HCT116 (cell line): ENCODE measurements around the gene SLFN12L. TPM values are rescaled to one million over a fixed set of nuclear protein-coding genes. Genes with fewer than 3 reads are reported as not detected.

ENCODE experiments used
- ATAC-seq: fragments of 200-7000 bp; cut with Tn5 transposase; 2 replicates; pipeline ENCODE4 v1.9.1; 2020; ENCODE audit warnings: mild to moderate bottlenecking, moderate library complexity
- BruUV-seq: library from RNA; stranded (reverse); fragments of 400-500 nt; replicated peaks from 2 replicates; lab custom pipeline; 2021; lab: Mats Ljungman, UMichigan
- CTCF ChIA-PET: fragments of 300-600 bp; sonication (Branson Sonifier 250); formaldehyde crosslinking; loops from one replicate; lab custom pipeline; 2021; ENCODE audit warnings: antibody characterized with exemption; lab: Charles Lee
- POLR2A ChIA-PET: fragments of 300-600, 350-600 bp; sonication (Branson Sonifier 250); formaldehyde crosslinking; loops from one replicate; lab custom pipeline; 2021; ENCODE audit warnings: antibody characterized with exemption; lab: Charles Lee
- RAD21 ChIA-PET, 2 experiments: fragments of 300-600 bp; sonication (Branson Sonifier 250); formaldehyde crosslinking; loops; one replicate each; lab custom pipeline; 2023; ENCODE audit warnings: low total read pairs in 2 of 2; ENCODE audit not compliant: uncharacterized antibody in 2 of 2, unreplicated experiment in 2 of 2, low non-redundant PET in 1 of 2; lab: Charles Lee
- DNase-seq: peaks from one replicate; pipeline ENCODE4 v3.0.0-alpha.2; 2010; ENCODE audit warnings: low read depth, low spot score
- H2AFZ ChIP-seq: fragments of 200-600 bp; shearing (Covaris generic), sonication (generic); 2 replicates; pipeline ENCODE4 v1.6.1; 2017; ENCODE audit warnings: low read depth, mixed run types, mixed read lengths, antibody characterized with exemption, low read length; ENCODE audit not compliant: poor library complexity, severe bottlenecking
- H3K27ac ChIP-seq: 2 replicates; pipeline ENCODE4 v1.5.1; 2012; ENCODE audit warnings: low read depth, low read length
- H3K27me3 ChIP-seq: fragments of 200-600 bp; sonication (generic); 2 replicates; pipeline ENCODE4 v1.6.1; 2016; ENCODE audit warnings: mixed run types, low read length, mixed read lengths; ENCODE audit not compliant: insufficient read depth
- H3K36me3 ChIP-seq, 2 experiments: fragments of 200-500 bp in 1 of 2; fragments of 200-600 bp in 1 of 2; sonication (Bioruptor generic) in 1 of 2; sonication (generic) in 1 of 2; 2 replicates each; pipeline versions ENCODE4 v1.5.1 to v1.6.1; 2014 to 2016; ENCODE audit warnings: low read length in 2 of 2, inconsistent platforms in 1 of 2, mixed read lengths in 1 of 2, mixed run types in 1 of 2; ENCODE audit not compliant: insufficient read depth in 2 of 2, control insufficient read depth in 1 of 2
- H3K4me1 ChIP-seq, 2 experiments: fragments of 200-600 bp in 1 of 2; sonication (generic) in 1 of 2; 2 replicates each; pipeline versions ENCODE4 v1.5.1 to v1.6.1; 2012 to 2017; ENCODE audit warnings: low read length in 2 of 2, inconsistent platforms in 1 of 2, mild to moderate bottlenecking in 1 of 2, mixed read lengths in 1 of 2, mixed run types in 1 of 2, moderate library complexity in 1 of 2; ENCODE audit not compliant: insufficient read depth in 2 of 2, control insufficient read depth in 1 of 2
- H3K4me2 ChIP-seq: fragments of 200-600 bp; sonication (generic); 2 replicates; pipeline ENCODE4 v1.6.1; 2017; ENCODE audit warnings: mixed run types, low read length, mixed read lengths
- H3K4me3 ChIP-seq, 2 experiments: fragments of 200-600 bp in 1 of 2; sonication (generic) in 1 of 2; replicated peaks in 1 of 2; 2 replicates each; pipeline ENCODE4 v1.5.1; 2011 to 2016; ENCODE audit warnings: low read length in 2 of 2, control low read depth in 1 of 2, low read depth in 1 of 2, mild to moderate bottlenecking in 1 of 2, mixed read lengths in 1 of 2, mixed run types in 1 of 2
- H3K79me2 ChIP-seq: fragments of 200-600 bp; sonication (generic); 2 replicates; pipeline ENCODE4 v1.6.1; 2017; ENCODE audit warnings: mild to moderate bottlenecking, mixed run types, low read length, moderate library complexity, mixed read lengths; ENCODE audit not compliant: insufficient read depth
- H3K9ac ChIP-seq: fragments of 200-600 bp; sonication (generic); 2 replicates; pipeline ENCODE4 v1.6.1; 2016; ENCODE audit warnings: low read length, mixed read lengths
- H3K9me2 ChIP-seq: fragments of 200-600 bp; sonication (generic), shearing (Covaris generic); 2 replicates; pipeline ENCODE4 v1.6.1; 2017; ENCODE audit warnings: mixed run types, mild to moderate bottlenecking, moderate library complexity; ENCODE audit not compliant: insufficient read depth
- H3K9me3 ChIP-seq, 2 experiments: fragments of 200-500 bp in 1 of 2; fragments of 200-600 bp in 1 of 2; sonication (Bioruptor generic) in 1 of 2; sonication (generic) in 1 of 2; 2 replicates each; pipeline ENCODE4 v1.6.1; 2014 to 2017; ENCODE audit warnings: low read length in 2 of 2, mixed read lengths in 2 of 2, inconsistent platforms in 1 of 2, low read depth in 1 of 2, mild to moderate bottlenecking in 1 of 2, mixed run types in 1 of 2, moderate library complexity in 1 of 2; ENCODE audit not compliant: control insufficient read depth in 1 of 2, insufficient read depth in 1 of 2
- H4K20me1 ChIP-seq: fragments of 200-600 bp; sonication (generic), shearing (Covaris generic); 2 replicates; pipeline ENCODE4 v1.6.1; 2017; ENCODE audit warnings: mixed run types, mild to moderate bottlenecking, moderate library complexity; ENCODE audit not compliant: insufficient read depth
- ATF3 ChIP-seq: IDR thresholded peaks from 2 replicates; pipeline ENCODE4 v1.6.1; 2012
- CTCF ChIP-seq, 3 experiments: fragments of 200-600 bp in 1 of 3; sonication (generic) in 1 of 3; IDR thresholded peaks in 2 of 3; conservative IDR thresholded peaks in 1 of 3; 2 replicates each; pipeline ENCODE4 v1.5.1; 2012 to 2017; ENCODE audit warnings: low read depth in 2 of 3, low read length in 2 of 3, antibody characterized with exemption in 1 of 3, borderline replicate concordance in 1 of 3, control low read depth in 1 of 3, mild to moderate bottlenecking in 1 of 3, mixed read lengths in 1 of 3, mixed run types in 1 of 3, moderate library complexity in 1 of 3; ENCODE audit not compliant: insufficient read depth in 1 of 3
- EZH2 ChIP-seq: fragments of 200-600 bp; sonication (generic); IDR thresholded peaks from 2 replicates; pipeline ENCODE4 v1.6.1; 2017; ENCODE audit warnings: antibody characterized with exemption, mixed run types
- FOSL1 ChIP-seq: IDR thresholded peaks from 2 replicates; pipeline ENCODE4 v1.6.1; 2012; ENCODE audit warnings: low read depth
- JUND ChIP-seq: IDR thresholded peaks from 2 replicates; pipeline ENCODE4 v1.6.1; 2012
- POLR2A ChIP-seq: IDR thresholded peaks from 2 replicates; pipeline ENCODE4 v1.7.0; 2011; ENCODE audit warnings: borderline replicate concordance; ENCODE audit not compliant: insufficient read depth, insufficient read length; ENCODE audit errors: extremely low read depth
- POLR2AphosphoS5 ChIP-seq: IDR thresholded peaks from 2 replicates; pipeline ENCODE4 v1.6.1; 2011; ENCODE audit warnings: mild to moderate bottlenecking, low read depth, low read length, moderate library complexity
- REST ChIP-seq: IDR thresholded peaks from 2 replicates; pipeline ENCODE4 v1.6.1; 2012; ENCODE audit warnings: low read depth
- SIN3A ChIP-seq: IDR thresholded peaks from 2 replicates; pipeline ENCODE4 v1.6.1; 2012; ENCODE audit warnings: low read depth
- SP1 ChIP-seq: IDR thresholded peaks from 2 replicates; pipeline ENCODE4 v1.6.1; 2012; ENCODE audit warnings: low read depth
- ZBTB33 ChIP-seq: IDR thresholded peaks from 2 replicates; pipeline ENCODE4 v1.6.1; 2011; ENCODE audit warnings: mild to moderate bottlenecking, low read length, moderate library complexity; ENCODE audit not compliant: insufficient replicate concordance; ENCODE audit errors: extremely low read depth
- intact Hi-C: fragments of 100-400 bp; cut with micrococcal nuclease; formaldehyde crosslinking; loops from 2 replicates; pipeline ENCODE4 v1.10.0; 2022
- total RNA-seq: library from RNA; stranded (reverse); gene quantifications from one replicate; pipeline ENCODE4 v1.2.1, GENCODE V29; 2021; ENCODE audit not compliant: unreplicated experiment
- TF ChIP-seq, protein P1 (sequence below): IDR thresholded peaks from 2 replicates; pipeline ENCODE4 v1.6.1; 2012

The SLFN12L gene
- total RNA-seq, 1 experiment from 2014 or later = 0.17 TPM

GRCh38 chr17:35577830-35578196 is 40.3 kb upstream of the SLFN12L start:
- DNase-seq (no peak), ATAC-seq (no peak)
- Histone ChIP-seq H3K36me3 (peaks cover 9 to 11% of the 10 kb centered on the region in 2 experiments; a peak in 3 of 4 replicates), H3K9me2 (no peaks in the 10 kb centered on the region), H3K79me2 (0 out of 2 replicates have a peak, but pooled peaks cover 9% of the 10 kb centered on the region), H4K20me1 (no peaks in the 10 kb centered on the region), H3K4me2 (peak overlapping the region; percentile 89), H3K9me3 (no peaks in the 10 kb centered on the region), H3K4me3 (peak overlapping the region; percentile 74 to 94), H3K4me1 (peaks cover 7 to 9% of the 10 kb centered on the region in 2 experiments; a peak in 3 of 4 replicates), H3K27me3 (no peaks in the 10 kb centered on the region), H2AFZ (no peak overlapping the region), H3K27ac (peak overlapping the region; percentile 90), H3K9ac (peak overlapping the region; percentile 85)
- intact Hi-C loops = no loop called here
- ChIA-PET CTCF (interaction anchor here (1.4 to 2.0 kb wide), 2 partner anchors 9 to 186 kb away, joined by 6 read pairs; partner anchors contain the start of gene AP2B1), RAD21 (interaction anchor here in 1 of 2 experiments (1.1 kb wide), 1 partner anchor 186 kb away, joined by 3 read pairs; no protein-coding TSS in a partner anchor), POLR2A (interaction anchor here (1.1 to 2.3 kb wide), 4 partner anchors 9 to 140 kb away, joined by 3 to 21 read pairs (median 14); partner anchors contain the start of gene AP2B1)
- TSS peak; percentile 87 for BruUV-seq
- TF ChIP-seq FOSL1 (no peak), POLR2A (no peak), ATF3 (no peak), REST (no peak), CTCF (IDR thresholded peaks at IDR 0.05 in 2 of 3, conservative IDR thresholded peaks at IDR 0.05 in 1 of 3; ENCODE audit: borderline replicate concordance in 1 of 3, insufficient read depth in 1 of 3, low read depth in 2 of 3, low read length in 2 of 3) (no peak), SP1 (no peak), EZH2 (no peak), JUND (no peak), SIN3A (no peak), ZBTB33 (no peak), POLR2AphosphoS5 (no peak)
- TF ChIP-seq, protein P1, sequence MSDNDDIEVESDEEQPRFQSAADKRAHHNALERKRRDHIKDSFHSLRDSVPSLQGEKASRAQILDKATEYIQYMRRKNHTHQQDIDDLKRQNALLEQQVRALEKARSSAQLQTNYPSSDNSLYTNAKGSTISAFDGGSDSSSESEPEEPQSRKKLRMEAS = no peak
